HUES48 (cell line): Measurements from ENCODE around the gene KCNQ2.

Experiments
- H3K27ac ChIP-seq: one replicate; pipeline ENCODE4 v1.7.0; 2013; ENCODE audit warnings: low read depth, low read length, inconsistent platforms
- H3K27me3 ChIP-seq: 2 replicates; pipeline ENCODE4 v1.6.1; 2013; ENCODE audit warnings: mild to moderate bottlenecking, low read length; ENCODE audit not compliant: control insufficient read depth, insufficient read depth
- H3K36me3 ChIP-seq: 2 replicates; pipeline ENCODE4 v1.6.1; 2013; ENCODE audit warnings: low read length; ENCODE audit not compliant: control insufficient read depth, insufficient read depth
- H3K4me1 ChIP-seq: 2 replicates; pipeline ENCODE4 v1.6.1; 2013; ENCODE audit warnings: mild to moderate bottlenecking, low read length; ENCODE audit not compliant: control insufficient read depth, insufficient read depth
- H3K4me3 ChIP-seq: 2 replicates; pipeline ENCODE4 v1.5.1; 2013; ENCODE audit warnings: mild to moderate bottlenecking, low read depth, low read length
- H3K9ac ChIP-seq: 2 replicates; pipeline ENCODE4 v1.6.1; 2013; ENCODE audit warnings: mild to moderate bottlenecking, low read depth, low read length, moderate library complexity
- H3K9me3 ChIP-seq: 2 replicates; pipeline ENCODE4 v1.6.1; 2013; ENCODE audit warnings: low read length; ENCODE audit not compliant: control insufficient read depth, insufficient read depth

The KCNQ2 gene

GRCh38 chr20:63430891-63431290 is 41.6 kb downstream of the KCNQ2 start:
- no peak overlapping the region for H3K9ac ChIP-seq
- H3K36me3 ChIP-seq = no peaks in the 10 kb centered on the region
- no peak overlapping the region for H3K4me3 ChIP-seq
- H3K27ac ChIP-seq = no peak overlapping the region
- no peaks in the 10 kb centered on the region for H3K27me3 ChIP-seq
- H3K9me3 ChIP-seq = no peaks in the 10 kb centered on the region
- peaks cover 11% of the 10 kb centered on the region for H3K4me1 ChIP-seq

- peaks cover 11% of the 10 kb centered on the region for H3K4me1 ChIP-seq
- no peak overlapping the region for H3K9ac ChIP-seq
- H3K27me3 ChIP-seq = no peaks in the 10 kb centered on the region
- H3K36me3 ChIP-seq = no peaks in the 10 kb centered on the region
- no peak overlapping the region for H3K4me3 ChIP-seq
- no peaks in the 10 kb centered on the region for H3K9me3 ChIP-seq
- no peak overlapping the region for H3K27ac ChIP-seq
Measured at GRCh38 chr20:63429992-63430391, 42.5 kb downstream of the KCNQ2 start.

- Histone ChIP-seq H3K9ac (no peak overlapping the region), H3K27me3 (no peaks in the 10 kb centered on the region), H3K27ac (no peak overlapping the region), H3K4me1 (peaks cover 5% of the 10 kb centered on the region; the same call in 1 of the 2 replicates), H3K36me3 (no peaks in the 10 kb centered on the region), H3K4me3 (no peak overlapping the region), H3K9me3 (no peaks in the 10 kb centered on the region)
Measured at GRCh38 chr20:63428906-63429575, 43.4 kb downstream of the KCNQ2 start.

- Histone ChIP-seq H3K4me1 (peaks cover under 1% of the 10 kb centered on the region; the same call in 1 of the 2 replicates), H3K36me3 (no peaks in the 10 kb centered on the region), H3K9ac (no peak overlapping the region), H3K9me3 (no peaks in the 10 kb centered on the region), H3K27ac (no peak overlapping the region), H3K4me3 (no peak overlapping the region), H3K27me3 (no peaks in the 10 kb centered on the region)
Measured at GRCh38 chr20:63427724-63428330, 44.6 kb downstream of the KCNQ2 start.

GRCh38 chr20:63427206-63427605 is 45.2 kb downstream of the KCNQ2 start:
- H3K4me3 ChIP-seq = no peak overlapping the region
- H3K4me1 ChIP-seq = no peaks in the 10 kb centered on the region
- H3K36me3 ChIP-seq = no peaks in the 10 kb centered on the region
- H3K9me3 ChIP-seq = no peaks in the 10 kb centered on the region
- no peak overlapping the region for H3K9ac ChIP-seq
- H3K27me3 ChIP-seq = no peaks in the 10 kb centered on the region
- no peak overlapping the region for H3K27ac ChIP-seq

GRCh38 chr20:63425846-63426485 is 46.5 kb downstream of the KCNQ2 start:
- no peak overlapping the region for H3K4me3 ChIP-seq
- H3K27me3 ChIP-seq = no peaks in the 10 kb centered on the region
- no peaks in the 10 kb centered on the region for H3K9me3 ChIP-seq
- no peak overlapping the region for H3K27ac ChIP-seq
- H3K9ac ChIP-seq = no peak overlapping the region
- no peaks in the 10 kb centered on the region for H3K4me1 ChIP-seq
- H3K36me3 ChIP-seq = no peaks in the 10 kb centered on the region

GRCh38 chr20:63424613-63425012 is 47.8 kb downstream of the KCNQ2 start:
- no peak overlapping the region for H3K9ac ChIP-seq
- no peak overlapping the region for H3K4me3 ChIP-seq
- H3K9me3 ChIP-seq = no peaks in the 10 kb centered on the region
- H3K36me3 ChIP-seq = no peaks in the 10 kb centered on the region
- no peak overlapping the region for H3K27ac ChIP-seq
- no peaks in the 10 kb centered on the region for H3K4me1 ChIP-seq
- H3K27me3 ChIP-seq = no peaks in the 10 kb centered on the region

- Histone ChIP-seq H3K4me3 (no peak overlapping the region), H3K9me3 (no peaks in the 10 kb centered on the region), H3K27ac (no peak overlapping the region), H3K9ac (no peak overlapping the region), H3K36me3 (no peaks in the 10 kb centered on the region), H3K4me1 (no peaks in the 10 kb centered on the region), H3K27me3 (no peaks in the 10 kb centered on the region)
Measured at GRCh38 chr20:63423751-63424150, 48.7 kb downstream of the KCNQ2 start.

GRCh38 chr20:63422653-63423052 is 49.8 kb downstream of the KCNQ2 start:
- Histone ChIP-seq H3K9me3 (no peaks in the 10 kb centered on the region), H3K36me3 (no peaks in the 10 kb centered on the region), H3K4me1 (no peaks in the 10 kb centered on the region), H3K4me3 (no peak overlapping the region), H3K27ac (no peak overlapping the region), H3K27me3 (no peaks in the 10 kb centered on the region), H3K9ac (no peak overlapping the region)

- no peaks in the 10 kb centered on the region for H3K36me3 ChIP-seq
- no peaks in the 10 kb centered on the region for H3K27me3 ChIP-seq
- no peaks in the 10 kb centered on the region for H3K9me3 ChIP-seq
- H3K9ac ChIP-seq = no peak overlapping the region
- no peak overlapping the region for H3K4me3 ChIP-seq
- H3K27ac ChIP-seq = no peak overlapping the region
- H3K4me1 ChIP-seq = no peaks in the 10 kb centered on the region
Measured at GRCh38 chr20:63421913-63422312, 50.5 kb downstream of the KCNQ2 start.

- Histone ChIP-seq H3K4me1 (no peaks in the 10 kb centered on the region), H3K9ac (no peak overlapping the region), H3K27me3 (no peaks in the 10 kb centered on the region), H3K4me3 (no peak overlapping the region), H3K9me3 (no peaks in the 10 kb centered on the region), H3K36me3 (no peaks in the 10 kb centered on the region), H3K27ac (no peak overlapping the region)
Measured at GRCh38 chr20:63421094-63421692, 51.3 kb downstream of the KCNQ2 start.
